OCI-LY3 (cell line): ENCODE results near the gene PHB1.
A peak's percentile ranks its signal among the peaks of the same experiment; 100 is the strongest.

ENCODE experiments used
- H2AFZ ChIP-seq: fragments of 200-600, 300-600 bp; shearing (Covaris generic); 2 replicates; pipeline ENCODE4 v1.6.0; 2014; ENCODE audit warnings: antibody characterized with exemption, low read depth, low read length
- H3K27ac ChIP-seq: fragments of 200-600, 300-600 bp; sonication (generic); 2 replicates; pipeline ENCODE4 v1.5.1; 2014; ENCODE audit warnings: mild to moderate bottlenecking, low read length, moderate library complexity, mixed read lengths
- H3K27me3 ChIP-seq: fragments of 200-600, 300-600 bp; sonication (generic); 2 replicates; pipeline ENCODE4 v1.6.1; 2014; ENCODE audit warnings: low read depth, low read length, mixed read lengths
- H3K36me3 ChIP-seq: fragments of 200-600, 300-600 bp; sonication (generic); replicated peaks from 2 replicates; pipeline ENCODE3; 2014; ENCODE audit warnings: low read depth, low read length, mixed read lengths
- H3K4me1 ChIP-seq: fragments of 300-600, 200-600 bp; sonication (generic); 2 replicates; pipeline ENCODE4 v1.6.1; 2014; ENCODE audit warnings: low read length, mixed read lengths
- H3K4me2 ChIP-seq: fragments of 200-600, 300-600 bp; sonication (generic); 2 replicates; pipeline ENCODE4 v1.6.1; 2014; ENCODE audit warnings: low read length, mixed read lengths
- H3K4me3 ChIP-seq: fragments of 300-600, 200-600 bp; sonication (generic); 2 replicates; pipeline ENCODE4 v1.5.1; 2014; ENCODE audit warnings: antibody characterized with exemption, mild to moderate bottlenecking, low read length, moderate library complexity
- H3K79me2 ChIP-seq: fragments of 300-600, 200-600 bp; shearing (Covaris generic); 2 replicates; pipeline ENCODE4 v1.6.1; 2014; ENCODE audit warnings: mild to moderate bottlenecking, low read length, mixed read lengths
- H3K9ac ChIP-seq: fragments of 300-600, 200-600 bp; shearing (Covaris generic); 2 replicates; pipeline ENCODE4 v1.6.0; 2014; ENCODE audit warnings: mild to moderate bottlenecking, low read length, moderate library complexity
- H3K9me3 ChIP-seq: fragments of 200-600, 300-600 bp; shearing (Covaris generic); 2 replicates; pipeline ENCODE4 v1.6.1; 2014; ENCODE audit warnings: low read length, mixed read lengths; ENCODE audit not compliant: insufficient read depth
- H4K20me1 ChIP-seq: fragments of 200-600, 300-600 bp; sonication (generic); 2 replicates; pipeline ENCODE4 v1.6.1; 2016; ENCODE audit warnings: low read length, mixed read lengths; ENCODE audit not compliant: insufficient read depth
- EZH2phosphoT487 ChIP-seq: fragments of 200-600 bp; shearing (Covaris generic); IDR thresholded peaks from 2 replicates; pipeline ENCODE4 v1.6.1; 2018; ENCODE audit warnings: antibody characterized with exemption, mixed run types, low read depth
- TF ChIP-seq, protein P1 (sequence below): fragments of 200-600, 300-600 bp; sonication (generic); IDR thresholded peaks from 2 replicates; pipeline ENCODE4 v1.5.1; 2014; ENCODE audit warnings: antibody characterized with exemption, low read length, low read depth

Gene PHB1

GRCh38 chr17:49359990-49360795 is 54.5 kb downstream of the PHB1 start:
- Histone ChIP-seq H2AFZ (no peak overlapping the region), H3K9me3 (no peaks in the 10 kb centered on the region), H3K4me2 (peak overlapping the region; percentile 92), H3K79me2 (peaks cover 57% of the 10 kb centered on the region), H3K27me3 (no peaks in the 10 kb centered on the region), H4K20me1 (peaks cover 39% of the 10 kb centered on the region), H3K27ac (no peak overlapping the region), H3K4me1 (peaks cover 26% of the 10 kb centered on the region), H3K36me3 (no peaks in the 10 kb centered on the region), H3K9ac (peak overlapping the region; percentile 88), H3K4me3 (peak overlapping the region; percentile 86)
- TF ChIP-seq EZH2phosphoT487 = no peak
- TF ChIP-seq, protein P1, sequence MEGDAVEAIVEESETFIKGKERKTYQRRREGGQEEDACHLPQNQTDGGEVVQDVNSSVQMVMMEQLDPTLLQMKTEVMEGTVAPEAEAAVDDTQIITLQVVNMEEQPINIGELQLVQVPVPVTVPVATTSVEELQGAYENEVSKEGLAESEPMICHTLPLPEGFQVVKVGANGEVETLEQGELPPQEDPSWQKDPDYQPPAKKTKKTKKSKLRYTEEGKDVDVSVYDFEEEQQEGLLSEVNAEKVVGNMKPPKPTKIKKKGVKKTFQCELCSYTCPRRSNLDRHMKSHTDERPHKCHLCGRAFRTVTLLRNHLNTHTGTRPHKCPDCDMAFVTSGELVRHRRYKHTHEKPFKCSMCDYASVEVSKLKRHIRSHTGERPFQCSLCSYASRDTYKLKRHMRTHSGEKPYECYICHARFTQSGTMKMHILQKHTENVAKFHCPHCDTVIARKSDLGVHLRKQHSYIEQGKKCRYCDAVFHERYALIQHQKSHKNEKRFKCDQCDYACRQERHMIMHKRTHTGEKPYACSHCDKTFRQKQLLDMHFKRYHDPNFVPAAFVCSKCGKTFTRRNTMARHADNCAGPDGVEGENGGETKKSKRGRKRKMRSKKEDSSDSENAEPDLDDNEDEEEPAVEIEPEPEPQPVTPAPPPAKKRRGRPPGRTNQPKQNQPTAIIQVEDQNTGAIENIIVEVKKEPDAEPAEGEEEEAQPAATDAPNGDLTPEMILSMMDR = no peak

GRCh38 chr17:49358641-49359247 is 55.9 kb downstream of the PHB1 start:
- Histone ChIP-seq H3K27me3 (no peaks in the 10 kb centered on the region), H3K79me2 (peaks cover 59% of the 10 kb centered on the region), H3K36me3 (no peaks in the 10 kb centered on the region), H4K20me1 (peaks cover 39% of the 10 kb centered on the region), H2AFZ (no peak overlapping the region), H3K9me3 (no peaks in the 10 kb centered on the region), H3K9ac (no peak overlapping the region), H3K4me2 (peak overlapping the region; percentile 20), H3K4me1 (peaks cover 26% of the 10 kb centered on the region), H3K4me3 (no peak overlapping the region), H3K27ac (no peak overlapping the region)
- no peak for TF ChIP-seq EZH2phosphoT487
- TF ChIP-seq, protein P1 = no peak

DNA sequence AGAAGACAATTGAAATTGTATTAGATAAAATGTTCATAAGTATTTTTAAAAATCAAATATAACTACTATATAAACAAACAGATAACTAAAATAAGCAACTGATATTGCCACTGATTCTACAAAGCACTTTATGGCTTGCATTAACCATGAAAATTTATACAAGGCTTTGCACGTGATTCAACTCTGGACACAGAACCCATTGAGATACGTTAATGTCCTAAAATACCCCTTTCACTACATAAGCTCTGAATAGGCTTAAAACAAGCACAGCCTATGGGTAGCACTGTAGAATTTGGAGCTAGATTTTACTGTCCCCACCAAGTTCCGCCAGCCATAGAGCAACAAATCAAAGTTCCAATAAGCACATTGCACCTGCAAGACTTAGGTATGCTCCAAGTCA is 57.2 kb downstream of the PHB1 start:
- H3K4me2 ChIP-seq = no peak overlapping the region
- H3K9me3 ChIP-seq = no peaks in the 10 kb centered on the region
- no peaks in the 10 kb centered on the region for H3K36me3 ChIP-seq
- no peak overlapping the region for H3K4me3 ChIP-seq
- peaks cover 20% of the 10 kb centered on the region for H3K4me1 ChIP-seq
- TF ChIP-seq, protein P1 = no peak
- no peak for TF ChIP-seq EZH2phosphoT487
- no peak overlapping the region for H2AFZ ChIP-seq
- H3K79me2 ChIP-seq = peaks cover 66% of the 10 kb centered on the region
- H4K20me1 ChIP-seq = peaks cover 39% of the 10 kb centered on the region
- no peak overlapping the region for H3K9ac ChIP-seq
- H3K27me3 ChIP-seq = no peaks in the 10 kb centered on the region
- H3K27ac ChIP-seq = no peak overlapping the region

DNA sequence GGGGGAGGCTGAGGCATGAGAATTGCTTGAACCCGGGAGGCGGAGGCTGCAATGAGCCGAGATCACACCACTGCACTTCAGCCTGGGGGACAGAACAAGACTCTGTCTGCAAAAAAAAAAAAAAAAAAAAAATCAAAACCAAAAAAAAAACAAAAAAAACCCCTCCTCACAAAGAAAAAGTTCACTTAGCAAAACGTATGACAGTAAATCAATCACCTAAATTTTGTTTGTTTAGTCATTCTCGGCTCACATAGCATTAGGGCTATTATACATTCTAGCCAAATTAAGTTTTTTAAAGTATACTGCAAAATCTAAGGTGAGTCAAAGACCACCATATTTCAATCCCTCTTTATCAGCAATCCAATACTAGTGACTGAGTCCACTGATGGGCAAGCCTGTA is 58.4 kb downstream of the PHB1 start:
- Histone ChIP-seq H3K9ac (no peak overlapping the region), H3K4me2 (no peak overlapping the region), H3K36me3 (no peaks in the 10 kb centered on the region), H3K27ac (no peak overlapping the region), H3K9me3 (no peaks in the 10 kb centered on the region), H4K20me1 (peaks cover 43% of the 10 kb centered on the region), H3K79me2 (peaks cover 73% of the 10 kb centered on the region), H3K27me3 (no peaks in the 10 kb centered on the region), H3K4me1 (peaks cover 20% of the 10 kb centered on the region), H3K4me3 (no peak overlapping the region), H2AFZ (no peak overlapping the region)
- no peak for TF ChIP-seq EZH2phosphoT487
- TF ChIP-seq, protein P1 = no peak
